ENCODE measurements around the gene TSPAN3. TPM values are rescaled to one million over a fixed set of nuclear protein-coding genes. Genes with fewer than 3 reads are reported as not detected.

Gene TSPAN3
- total and polyA plus RNA-seq, 2 donors: 160 to 192 TPM

- WGBS: 71% methylated on average over 10 of the region's 10 CpGs
- Histone ChIP-seq H3K4me1 (ENCODE audit: insufficient read depth) (no peaks in the 10 kb centered on the region), H3K36me3 (ENCODE audit: insufficient read depth) (no peaks in the 10 kb centered on the region), H3K4me3 (ENCODE audit: low read depth, low read length) (no peak overlapping the region), H3K27ac (ENCODE audit: low read depth) (no peak overlapping the region)
- DNase-seq (ENCODE audit: extremely low spot score): no peak
These were observed 40.0 kb downstream of the TSPAN3 start for GRCh38 chr15:77030928-77031375.

DNA sequence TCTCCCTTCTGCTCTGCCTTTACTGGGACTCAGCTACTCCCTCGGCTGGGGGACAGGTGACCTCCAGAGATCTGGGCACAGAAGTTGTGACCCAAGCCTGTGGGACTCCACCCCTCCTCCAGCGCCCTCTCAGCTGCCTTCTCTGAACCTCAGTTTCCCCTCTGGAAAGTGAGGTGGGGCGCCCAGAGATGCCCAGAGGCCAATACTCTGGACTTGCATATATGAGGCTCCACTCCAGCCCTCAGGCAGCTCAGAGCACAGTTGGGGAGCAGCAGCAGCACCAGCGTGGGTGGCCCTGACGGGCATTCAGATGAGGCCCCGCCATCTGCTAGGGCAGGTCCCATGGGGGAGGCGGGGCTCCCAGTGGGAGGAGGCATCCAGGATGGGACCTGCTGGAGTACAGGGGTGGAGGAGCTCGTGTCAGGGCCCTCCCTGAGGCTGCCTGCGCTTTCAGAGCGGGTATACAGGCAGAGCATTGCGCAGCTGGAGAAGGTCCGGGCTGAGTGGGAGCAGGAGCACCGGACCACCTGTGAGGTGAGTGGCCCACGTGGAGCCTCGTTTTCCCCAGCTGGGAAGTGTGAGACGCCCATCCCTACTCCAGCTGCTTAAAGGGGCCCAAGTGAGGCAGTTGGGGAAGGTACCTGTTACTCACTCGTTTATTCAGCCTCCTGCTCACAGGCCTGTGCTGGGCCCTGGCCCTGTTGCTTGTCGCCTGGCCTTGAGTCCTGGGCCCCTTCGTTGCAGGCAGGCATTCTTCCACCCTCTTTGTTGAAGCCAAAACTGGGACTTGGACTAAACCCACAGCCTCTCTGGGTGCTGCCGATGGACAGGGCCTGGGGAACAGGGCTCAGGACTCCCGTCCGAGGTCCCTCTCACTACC is 40.6 kb downstream of the TSPAN3 start:
- no peak for DNase-seq (ENCODE audit: extremely low spot score)
- Histone ChIP-seq H3K36me3 (ENCODE audit: insufficient read depth) (no peaks in the 10 kb centered on the region), H3K27ac (ENCODE audit: low read depth) (no peak overlapping the region), H3K4me1 (ENCODE audit: insufficient read depth) (no peaks in the 10 kb centered on the region), H3K4me3 (ENCODE audit: low read depth, low read length) (no peak overlapping the region)
- 75% methylated on average over 22 of the region's 22 CpGs for WGBS

DNA sequence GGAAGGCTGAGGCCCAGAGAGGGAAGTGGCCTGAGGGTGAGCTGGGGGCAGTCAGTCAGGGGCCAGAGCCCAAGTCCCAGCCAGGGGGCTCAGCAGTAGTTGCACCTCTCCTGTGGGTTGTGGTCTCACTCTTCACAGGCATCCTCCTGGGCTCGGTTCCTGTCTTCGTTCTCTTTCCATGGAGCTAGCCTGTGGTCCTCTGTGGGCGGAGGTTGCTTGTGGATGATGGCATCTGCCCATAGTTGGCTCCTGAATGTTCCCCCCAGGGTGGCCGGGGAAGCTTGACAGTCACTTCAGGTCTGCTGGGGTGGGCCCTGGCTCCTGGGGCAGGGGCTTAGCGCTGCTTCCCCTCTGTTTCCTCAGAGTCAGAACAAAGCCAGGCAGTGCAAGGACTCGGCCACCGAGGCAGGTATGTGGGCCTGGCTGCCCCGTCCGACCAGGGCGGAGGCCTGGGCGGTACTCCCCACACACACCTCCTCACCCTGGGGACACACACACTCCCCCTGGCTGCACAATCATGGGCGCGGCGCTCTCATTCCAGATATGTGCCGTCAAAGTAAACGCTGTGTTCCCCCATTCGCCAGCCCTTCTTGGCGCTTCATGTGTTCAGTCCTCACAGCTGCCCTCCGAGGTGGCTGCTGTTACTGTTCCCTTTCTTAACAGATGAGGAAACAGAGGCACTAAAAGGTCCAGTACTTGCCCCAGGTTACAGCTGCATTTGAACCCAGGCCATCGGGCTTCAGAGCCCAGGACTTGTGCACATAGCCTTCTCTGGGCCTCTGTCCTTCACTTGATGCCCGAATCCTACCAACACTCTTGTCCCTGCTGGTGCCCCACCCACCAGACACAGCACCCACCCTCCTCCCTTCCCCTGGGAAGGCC is 41.5 kb downstream of the TSPAN3 start:
- H3K36me3 ChIP-seq (ENCODE audit: insufficient read depth): no peaks in the 10 kb centered on the region
- no peak for DNase-seq (ENCODE audit: extremely low spot score)
- H3K4me3 ChIP-seq (ENCODE audit: low read depth, low read length): no peak overlapping the region
- no peaks in the 10 kb centered on the region for H3K4me1 ChIP-seq (ENCODE audit: insufficient read depth)
- 90% methylated on average over 21 of the region's 21 CpGs for WGBS
- H3K27ac ChIP-seq (ENCODE audit: low read depth): no peak overlapping the region

GRCh38 chr15:77028451-77029165 is 42.3 kb downstream of the TSPAN3 start:
- Histone ChIP-seq H3K36me3 (ENCODE audit: insufficient read depth) (no peaks in the 10 kb centered on the region), H3K4me1 (ENCODE audit: insufficient read depth) (no peaks in the 10 kb centered on the region), H3K4me3 (ENCODE audit: low read depth, low read length) (no peak overlapping the region), H3K27ac (ENCODE audit: low read depth) (no peak overlapping the region)
- DNase-seq (ENCODE audit: extremely low spot score): no peak
- 46% methylated on average over 22 of the region's 22 CpGs for WGBS

- no peaks in the 10 kb centered on the region for H3K36me3 ChIP-seq (ENCODE audit: insufficient read depth)
- DNase-seq (ENCODE audit: extremely low spot score): no peak
- no peak overlapping the region for H3K27ac ChIP-seq (ENCODE audit: low read depth)
- no peak overlapping the region for H3K4me3 ChIP-seq (ENCODE audit: low read depth, low read length)
- 44% methylated on average over 45 of the region's 45 CpGs for WGBS
- H3K4me1 ChIP-seq (ENCODE audit: insufficient read depth): no peaks in the 10 kb centered on the region
These were observed 43.0 kb downstream of the TSPAN3 start for GRCh38 chr15:77027697-77028450.

DNA sequence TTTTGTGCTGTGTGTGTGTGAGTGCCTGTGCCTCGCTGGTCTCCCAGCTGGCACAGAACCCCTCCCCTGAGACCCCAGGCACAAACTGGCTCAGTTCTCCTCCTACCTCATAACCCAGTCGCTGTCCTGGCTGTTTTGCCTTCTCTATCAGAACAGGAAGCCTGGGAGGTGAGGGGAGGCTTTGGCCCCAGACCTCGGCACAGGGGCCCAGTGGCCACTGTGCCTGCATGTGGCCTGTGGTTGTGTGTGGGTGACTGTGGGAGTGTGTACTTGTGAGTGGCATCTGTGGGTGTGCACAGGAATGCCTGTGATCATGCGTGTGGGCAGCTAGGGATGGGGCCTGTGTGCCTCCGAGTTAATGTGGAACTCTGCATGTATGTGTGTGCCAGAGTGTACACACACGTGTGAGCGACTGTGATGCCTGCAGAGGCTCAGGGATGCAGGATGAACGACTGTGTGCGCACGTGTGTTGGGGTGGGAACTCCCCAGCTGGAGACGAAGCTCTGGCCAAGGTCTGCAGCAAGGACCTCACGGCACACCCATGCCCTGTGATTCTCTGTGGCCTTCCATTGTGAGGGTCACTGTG is 43.7 kb downstream of the TSPAN3 start:
- DNase-seq (ENCODE audit: extremely low spot score): no peak
- 84% methylated on average over 12 of the region's 12 CpGs for WGBS
- Histone ChIP-seq H3K27ac (ENCODE audit: low read depth) (no peak overlapping the region), H3K4me1 (ENCODE audit: insufficient read depth) (no peaks in the 10 kb centered on the region), H3K36me3 (ENCODE audit: insufficient read depth) (no peaks in the 10 kb centered on the region), H3K4me3 (ENCODE audit: low read depth, low read length) (no peak overlapping the region)

GRCh38 chr15:77026501-77027110 is 44.3 kb downstream of the TSPAN3 start:
- no peak for DNase-seq (ENCODE audit: extremely low spot score)
- Histone ChIP-seq H3K36me3 (ENCODE audit: insufficient read depth) (no peaks in the 10 kb centered on the region), H3K4me3 (ENCODE audit: low read depth, low read length) (no peak overlapping the region), H3K4me1 (ENCODE audit: insufficient read depth) (no peaks in the 10 kb centered on the region), H3K27ac (ENCODE audit: low read depth) (no peak overlapping the region)
- 90% methylated on average over 12 of the region's 12 CpGs for WGBS

- Histone ChIP-seq H3K4me3 (ENCODE audit: low read depth, low read length) (no peak overlapping the region), H3K4me1 (ENCODE audit: insufficient read depth) (no peaks in the 10 kb centered on the region), H3K36me3 (ENCODE audit: insufficient read depth) (no peaks in the 10 kb centered on the region), H3K27ac (ENCODE audit: low read depth) (no peak overlapping the region)
- WGBS: 86% methylated on average over 4 of the region's 4 CpGs
- DNase-seq (ENCODE audit: extremely low spot score): no peak
These were observed 44.9 kb downstream of the TSPAN3 start for GRCh38 chr15:77025941-77026411.

GRCh38 chr15:77025083-77025901 is 45.6 kb downstream of the TSPAN3 start:
- no peak overlapping the region for H3K4me3 ChIP-seq (ENCODE audit: low read depth, low read length)
- no peaks in the 10 kb centered on the region for H3K36me3 ChIP-seq (ENCODE audit: insufficient read depth)
- H3K4me1 ChIP-seq (ENCODE audit: insufficient read depth): no peaks in the 10 kb centered on the region
- no peak overlapping the region for H3K27ac ChIP-seq (ENCODE audit: low read depth)
- no peak for DNase-seq (ENCODE audit: extremely low spot score)
- 91% methylated on average over 15 of the region's 15 CpGs for WGBS

DNA sequence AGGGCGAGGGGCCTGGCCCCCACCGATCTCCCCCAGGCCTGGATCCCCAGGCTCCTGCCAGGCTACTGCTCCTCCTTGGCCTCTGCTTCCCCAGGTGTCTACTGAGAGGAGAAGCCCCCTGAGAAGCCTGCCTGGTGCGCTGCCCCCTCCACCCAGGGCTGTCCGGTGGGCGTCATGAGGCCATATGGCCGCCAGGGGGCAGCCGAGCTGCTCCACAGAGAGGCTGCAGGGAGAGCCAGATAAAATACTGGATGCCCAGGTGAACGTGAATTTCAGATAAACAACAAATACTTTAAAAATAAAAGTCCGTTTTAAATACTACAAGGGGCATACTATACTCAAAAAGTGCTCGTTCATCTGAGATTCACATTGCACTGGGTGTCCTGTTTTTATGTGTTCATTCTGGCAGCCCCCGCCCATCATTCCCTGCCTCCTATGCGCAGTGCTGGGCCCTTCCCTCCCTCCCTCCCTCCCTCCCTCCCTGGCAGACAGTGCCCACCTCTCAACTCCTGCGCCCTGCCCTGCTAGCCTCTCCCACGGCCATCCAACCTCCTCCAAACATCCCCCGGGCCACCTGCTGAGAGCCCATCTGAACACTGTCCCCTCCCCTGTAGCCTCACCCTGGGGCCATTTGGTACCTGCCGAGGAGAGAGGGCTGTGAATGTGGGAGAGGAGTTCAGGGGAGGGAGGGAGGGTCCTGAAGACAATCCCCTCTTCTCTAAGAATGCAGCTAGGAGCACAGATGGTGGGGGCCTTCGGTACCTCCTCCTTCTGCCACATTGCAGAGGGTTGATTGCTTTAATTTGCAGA is 46.4 kb downstream of the TSPAN3 start:
- no peak for DNase-seq (ENCODE audit: extremely low spot score)
- WGBS: 29% methylated on average over 17 of the region's 17 CpGs
- Histone ChIP-seq H3K27ac (ENCODE audit: low read depth) (no peak overlapping the region), H3K36me3 (ENCODE audit: insufficient read depth) (no peaks in the 10 kb centered on the region), H3K4me3 (ENCODE audit: low read depth, low read length) (no peak overlapping the region), H3K4me1 (ENCODE audit: insufficient read depth) (no peaks in the 10 kb centered on the region)

All from urinary bladder (tissue), 4 donors.